Memory B cell (primary cell): ENCODE measurements around the gene OR2F2.

Source experiments
- ATAC-seq: fragments of 150-1000 bp; cut with Tn5 transposase; 2 replicates; pipeline ENCODE4 v1.10.0; 2021; ENCODE audit warnings: low read depth, mild to moderate bottlenecking, moderate library complexity
- DNase-seq, 2 donors: peaks; one replicate each; pipeline ENCODE4 v3.0.0; 2022; ENCODE audit warnings: low spot score in 2 of 2
- H3K27ac Mint-ChIP-seq: one replicate; pipeline ENCODE4 v1.8.0; 2022; ENCODE audit warnings: mild to moderate bottlenecking, moderate library complexity, mixed read lengths
- H3K27me3 Mint-ChIP-seq: one replicate; pipeline ENCODE4 v1.8.0; 2022; ENCODE audit warnings: mixed read lengths
- H3K36me3 Mint-ChIP-seq: one replicate; pipeline ENCODE4 v1.8.0; 2022; ENCODE audit warnings: mild to moderate bottlenecking, mixed read lengths
- H3K4me1 Mint-ChIP-seq: one replicate; pipeline ENCODE4 v1.8.0; 2022; ENCODE audit warnings: mixed read lengths
- H3K4me3 Mint-ChIP-seq: one replicate; pipeline ENCODE4 v1.8.0; 2022; ENCODE audit warnings: mild to moderate bottlenecking, moderate library complexity, mixed read lengths
- H3K9me3 Mint-ChIP-seq: one replicate; pipeline ENCODE4 v1.8.0; 2022; ENCODE audit warnings: mixed read lengths

The OR2F2 gene

GRCh38 chr7:143934526-143935325, at the start of gene OR2F2:
Gene OR2F2 (plus strand): TSS chr7:143935233. CDS start chr7:143935233, 0 bp downstream.
- H3K36me3 Mint-ChIP-seq: peaks cover 4% of the 10 kb centered on the region
- ATAC-seq (no peak), DNase-seq (no peak)
- H3K9me3 Mint-ChIP-seq: peaks cover 7% of the 10 kb centered on the region
- H3K4me3 Mint-ChIP-seq: no peak within 1 kb of the TSS
- peaks cover 20% of the 10 kb centered on the region for H3K27me3 Mint-ChIP-seq
- H3K4me1 Mint-ChIP-seq: no peaks in the 10 kb centered on the region
- no peak within 1 kb of the TSS for H3K27ac Mint-ChIP-seq

- DNase-seq (no peak), ATAC-seq (no peak)
- Mint-ChIP-seq H3K27ac (no peak overlapping the region), H3K27me3 (peaks cover 18% of the 10 kb centered on the region), H3K4me1 (peaks cover 19% of the 10 kb centered on the region), H3K4me3 (no peak overlapping the region), H3K36me3 (peaks cover 21% of the 10 kb centered on the region), H3K9me3 (peaks cover 7% of the 10 kb centered on the region)
Observed at GRCh38 chr7:143885951-143886350, 49.1 kb upstream of the OR2F2 start.

GRCh38 chr7:143886826-143887477, 48.1 kb upstream of the OR2F2 start:
- peaks cover 24% of the 10 kb centered on the region for H3K36me3 Mint-ChIP-seq
- H3K27me3 Mint-ChIP-seq: peaks cover 20% of the 10 kb centered on the region
- no peak for ATAC-seq

GRCh38 chr7:143889068-143889467, 46.0 kb upstream of the OR2F2 start:
- Mint-ChIP-seq H3K4me3 (no peak overlapping the region), H3K27ac (no peak overlapping the region), H3K4me1 (peaks cover 13% of the 10 kb centered on the region), H3K36me3 (peaks cover 26% of the 10 kb centered on the region), H3K9me3 (peaks cover 9% of the 10 kb centered on the region), H3K27me3 (peaks cover 11% of the 10 kb centered on the region)
- no peak for DNase-seq
- ATAC-seq: no peak

More at GRCh38 chr7:143886826-143887477, 48.1 kb upstream of the OR2F2 start:
- DNase-seq: no peak
- peaks cover 22% of the 10 kb centered on the region for H3K4me1 Mint-ChIP-seq
- no peak overlapping the region for H3K4me3 Mint-ChIP-seq
- H3K27ac Mint-ChIP-seq: no peak overlapping the region
- peaks cover 9% of the 10 kb centered on the region for H3K9me3 Mint-ChIP-seq

GRCh38 chr7:143890558-143890957, 44.5 kb upstream of the OR2F2 start:
- no peak for ATAC-seq
- Mint-ChIP-seq H3K4me3 (no peak overlapping the region), H3K9me3 (peaks cover 9% of the 10 kb centered on the region), H3K4me1 (peaks cover 10% of the 10 kb centered on the region), H3K36me3 (peaks cover 26% of the 10 kb centered on the region), H3K27me3 (peaks cover 8% of the 10 kb centered on the region), H3K27ac (no peak overlapping the region)
- no peak for DNase-seq

- DNase-seq (no peak), ATAC-seq (no peak)
- Mint-ChIP-seq H3K4me3 (no peak overlapping the region), H3K36me3 (peaks cover 26% of the 10 kb centered on the region), H3K27me3 (peaks cover 7% of the 10 kb centered on the region), H3K9me3 (peaks cover 9% of the 10 kb centered on the region), H3K27ac (no peak overlapping the region), H3K4me1 (peaks cover 8% of the 10 kb centered on the region)
Observed at GRCh38 chr7:143891457-143891856, 43.6 kb upstream of the OR2F2 start.

GRCh38 chr7:143892527-143893300, 42.3 kb upstream of the OR2F2 start:
- Mint-ChIP-seq H3K4me3 (no peak overlapping the region), H3K4me1 (peaks cover 6% of the 10 kb centered on the region), H3K9me3 (peaks cover 9% of the 10 kb centered on the region), H3K36me3 (peaks cover 20% of the 10 kb centered on the region), H3K27me3 (peaks cover 2% of the 10 kb centered on the region), H3K27ac (no peak overlapping the region)
- ATAC-seq: peak; percentile 71
- DNase-seq: no peak

- no peaks in the 10 kb centered on the region for H3K9me3 Mint-ChIP-seq
- H3K4me1 Mint-ChIP-seq: peaks cover 9% of the 10 kb centered on the region
- DNase-seq (no peak), ATAC-seq (no peak)
- H3K27me3 Mint-ChIP-seq: no peaks in the 10 kb centered on the region
- peaks cover 2% of the 10 kb centered on the region for H3K36me3 Mint-ChIP-seq
- H3K27ac Mint-ChIP-seq: no peak overlapping the region
- no peak overlapping the region for H3K4me3 Mint-ChIP-seq
Observed at GRCh38 chr7:143896667-143897066, 38.4 kb upstream of the OR2F2 start.

GRCh38 chr7:143898810-143899209, 36.2 kb upstream of the OR2F2 start:
- peak overlapping the region; percentile 39 for H3K27ac Mint-ChIP-seq
- peaks cover 11% of the 10 kb centered on the region for H3K4me1 Mint-ChIP-seq
- no peak for ATAC-seq
- H3K4me3 Mint-ChIP-seq: no peak overlapping the region
- no peaks in the 10 kb centered on the region for H3K9me3 Mint-ChIP-seq
- no peaks in the 10 kb centered on the region for H3K36me3 Mint-ChIP-seq
- DNase-seq: no peak
- H3K27me3 Mint-ChIP-seq: no peaks in the 10 kb centered on the region

GRCh38 chr7:143900230-143900766, 34.7 kb upstream of the OR2F2 start:
- DNase-seq: no peak
- Mint-ChIP-seq H3K9me3 (no peaks in the 10 kb centered on the region), H3K36me3 (no peaks in the 10 kb centered on the region), H3K4me1 (peaks cover 11% of the 10 kb centered on the region), H3K4me3 (peak overlapping the region; percentile 34), H3K27me3 (no peaks in the 10 kb centered on the region), H3K27ac (peak overlapping the region; percentile 74)
- no peak for ATAC-seq

GRCh38 chr7:143901332-143901667, 33.7 kb upstream of the OR2F2 start:
- Mint-ChIP-seq H3K4me1 (peaks cover 9% of the 10 kb centered on the region), H3K4me3 (peak overlapping the region; percentile 94), H3K9me3 (no peaks in the 10 kb centered on the region), H3K27ac (peak overlapping the region; percentile 74), H3K36me3 (no peaks in the 10 kb centered on the region), H3K27me3 (no peaks in the 10 kb centered on the region)
- no peak for ATAC-seq
- peak in 1 of 2 donors; percentile 3 for DNase-seq

- Mint-ChIP-seq H3K4me1 (peaks cover 9% of the 10 kb centered on the region), H3K27ac (peak within 1 kb of the TSS; percentile 74), H3K4me3 (peak within 1 kb of the TSS; percentile 94), H3K36me3 (no peaks in the 10 kb centered on the region), H3K27me3 (no peaks in the 10 kb centered on the region), H3K9me3 (no peaks in the 10 kb centered on the region)
- DNase-seq: peak; percentile 76 to 81
- peak; percentile 89 for ATAC-seq
Observed at GRCh38 chr7:143901668-143902331, 33.2 kb upstream of the OR2F2 start, which contains the start of gene TCAF1. Gene TCAF1 (minus strand): TSS chr7:143902176. CDS start chr7:143876608, 25,568 bp downstream.

- DNase-seq (no peak), ATAC-seq (no peak)
- Mint-ChIP-seq H3K27me3 (no peaks in the 10 kb centered on the region), H3K36me3 (no peaks in the 10 kb centered on the region), H3K27ac (peak overlapping the region; percentile 74), H3K4me1 (peaks cover 9% of the 10 kb centered on the region), H3K4me3 (peak overlapping the region; percentile 94), H3K9me3 (no peaks in the 10 kb centered on the region)
Observed at GRCh38 chr7:143902332-143902899, 32.6 kb upstream of the OR2F2 start.
